Measurements from ENCODE around the gene PYM1.

PYM1 gene

DNA sequence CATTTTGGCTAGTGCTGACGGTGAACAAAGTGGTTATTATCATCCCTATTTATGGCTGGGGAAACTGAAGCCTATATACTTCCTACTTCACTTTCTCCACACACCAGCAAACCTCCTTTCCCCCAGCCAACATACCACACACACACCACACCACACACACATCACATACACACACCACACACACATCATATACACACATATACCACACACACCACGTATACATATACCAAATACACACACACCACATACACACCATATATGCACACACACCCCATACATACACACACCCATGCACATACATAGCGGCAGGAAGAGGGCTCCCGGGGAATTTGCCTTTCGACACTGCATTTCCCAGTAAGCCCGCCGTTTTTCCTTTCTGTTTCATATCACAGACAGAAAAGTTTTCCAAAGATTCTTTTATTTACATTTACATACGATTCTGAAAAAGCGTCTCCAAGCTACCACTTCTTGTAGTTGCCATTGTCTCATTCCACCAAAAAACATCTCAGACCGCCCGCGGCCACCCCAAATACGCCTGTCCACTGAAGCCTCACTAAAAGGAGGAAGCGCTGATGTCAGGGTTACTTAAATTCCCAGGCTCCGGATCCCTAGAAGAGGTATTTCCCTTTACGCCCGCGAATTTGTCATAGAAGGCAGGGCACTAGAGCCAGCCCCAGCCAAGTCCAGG lies 45.4 kb upstream of the PYM1 start (continued):
- no peak for TF ChIP-seq PRDM6 (tag by site-specific recombination; IDR thresholded peaks at IDR 0.05)
- no peak for TF ChIP-seq ZNF768 (tag by site-specific recombination; IDR thresholded peaks at IDR 0.05)
- TF ChIP-seq ZNF214 (tag by site-specific recombination; IDR thresholded peaks at IDR 0.05; ENCODE audit: borderline replicate concordance) = no peak
- TF ChIP-seq ZNF529 (tag by site-specific recombination; IDR thresholded peaks at IDR 0.05; ENCODE audit: insufficient replicate concordance) = no peak
- TF ChIP-seq, protein P1, sequence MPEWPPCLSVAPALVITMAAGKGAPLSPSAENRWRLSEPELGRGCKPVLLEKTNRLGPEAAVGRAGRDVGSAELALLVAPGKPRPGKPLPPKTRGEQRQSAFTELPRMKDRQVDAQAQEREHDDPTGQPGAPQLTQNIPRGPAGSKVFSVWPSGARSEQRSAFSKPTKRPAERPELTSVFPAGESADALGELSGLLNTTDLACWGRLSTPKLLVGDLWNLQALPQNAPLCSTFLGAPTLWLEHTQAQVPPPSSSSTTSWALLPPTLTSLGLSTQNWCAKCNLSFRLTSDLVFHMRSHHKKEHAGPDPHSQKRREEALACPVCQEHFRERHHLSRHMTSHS (tag by site-specific recombination; IDR thresholded peaks at IDR 0.05) = no peak
- no peak; the same call in 1 of the 2 replicates for TF ChIP-seq ZSCAN18 (tag by site-specific recombination; IDR thresholded peaks at IDR 0.05)
- TF ChIP-seq ZNF48 (tag by site-specific recombination; IDR thresholded peaks at IDR 0.05) = no peak
- TF ChIP-seq GLIS2 (tag by site-specific recombination; IDR thresholded peaks at IDR 0.05) = no peak
- TF ChIP-seq, protein P2, sequence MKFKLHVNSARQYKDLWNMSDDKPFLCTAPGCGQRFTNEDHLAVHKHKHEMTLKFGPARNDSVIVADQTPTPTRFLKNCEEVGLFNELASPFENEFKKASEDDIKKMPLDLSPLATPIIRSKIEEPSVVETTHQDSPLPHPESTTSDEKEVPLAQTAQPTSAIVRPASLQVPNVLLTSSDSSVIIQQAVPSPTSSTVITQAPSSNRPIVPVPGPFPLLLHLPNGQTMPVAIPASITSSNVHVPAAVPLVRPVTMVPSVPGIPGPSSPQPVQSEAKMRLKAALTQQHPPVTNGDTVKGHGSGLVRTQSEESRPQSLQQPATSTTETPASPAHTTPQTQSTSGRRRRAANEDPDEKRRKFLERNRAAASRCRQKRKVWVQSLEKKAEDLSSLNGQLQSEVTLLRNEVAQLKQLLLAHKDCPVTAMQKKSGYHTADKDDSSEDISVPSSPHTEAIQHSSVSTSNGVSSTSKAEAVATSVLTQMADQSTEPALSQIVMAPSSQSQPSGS (tag by site-specific recombination; IDR thresholded peaks at IDR 0.05; ENCODE audit: low read depth) = no peak
- TF ChIP-seq HOXC10 (CRISPR knock-in tag; IDR thresholded peaks at IDR 0.05) = no peak
- no peak for TF ChIP-seq ZNF830 (tag by site-specific recombination; IDR thresholded peaks at IDR 0.05; ENCODE audit: low read depth)
- TF ChIP-seq ZNF2 (tag by site-specific recombination; IDR thresholded peaks at IDR 0.05) = peak; percentile 92
- no peak for TF ChIP-seq ZNF202 (tag by site-specific recombination; IDR thresholded peaks at IDR 0.05; ENCODE audit: borderline replicate concordance)
- TF ChIP-seq ZNF658 (tag by site-specific recombination; IDR thresholded peaks at IDR 0.05) = no peak
- TF ChIP-seq ZBTB20 (tag by site-specific recombination; IDR thresholded peaks at IDR 0.05) = peak; percentile 97
- TF ChIP-seq, protein P3, sequence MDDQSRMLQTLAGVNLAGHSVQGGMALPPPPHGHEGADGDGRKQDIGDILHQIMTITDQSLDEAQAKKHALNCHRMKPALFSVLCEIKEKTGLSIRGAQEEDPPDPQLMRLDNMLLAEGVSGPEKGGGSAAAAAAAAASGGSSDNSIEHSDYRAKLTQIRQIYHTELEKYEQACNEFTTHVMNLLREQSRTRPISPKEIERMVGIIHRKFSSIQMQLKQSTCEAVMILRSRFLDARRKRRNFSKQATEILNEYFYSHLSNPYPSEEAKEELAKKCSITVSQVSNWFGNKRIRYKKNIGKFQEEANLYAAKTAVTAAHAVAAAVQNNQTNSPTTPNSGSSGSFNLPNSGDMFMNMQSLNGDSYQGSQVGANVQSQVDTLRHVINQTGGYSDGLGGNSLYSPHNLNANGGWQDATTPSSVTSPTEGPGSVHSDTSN (CRISPR knock-in tag; IDR thresholded peaks at IDR 0.05) = no peak
- peak; percentile 64 for TF ChIP-seq PATZ1 (tag by site-specific recombination; IDR thresholded peaks at IDR 0.05)
- TF ChIP-seq ZXDB (tag by site-specific recombination; IDR thresholded peaks at IDR 0.05) = no peak
- 0 out of 2 replicates have a peak, but pooled peaks have one; percentile 9 for TF ChIP-seq GLIS1 (tag by site-specific recombination; IDR thresholded peaks at IDR 0.05)
- 0 out of 2 replicates have a peak, but pooled peaks have one; percentile 24 for TF ChIP-seq ZNF223 (tag by site-specific recombination; IDR thresholded peaks at IDR 0.05)
- TF ChIP-seq ZNF280C (tag by site-specific recombination; IDR thresholded peaks at IDR 0.05) = no peak
- TF ChIP-seq, protein P4, sequence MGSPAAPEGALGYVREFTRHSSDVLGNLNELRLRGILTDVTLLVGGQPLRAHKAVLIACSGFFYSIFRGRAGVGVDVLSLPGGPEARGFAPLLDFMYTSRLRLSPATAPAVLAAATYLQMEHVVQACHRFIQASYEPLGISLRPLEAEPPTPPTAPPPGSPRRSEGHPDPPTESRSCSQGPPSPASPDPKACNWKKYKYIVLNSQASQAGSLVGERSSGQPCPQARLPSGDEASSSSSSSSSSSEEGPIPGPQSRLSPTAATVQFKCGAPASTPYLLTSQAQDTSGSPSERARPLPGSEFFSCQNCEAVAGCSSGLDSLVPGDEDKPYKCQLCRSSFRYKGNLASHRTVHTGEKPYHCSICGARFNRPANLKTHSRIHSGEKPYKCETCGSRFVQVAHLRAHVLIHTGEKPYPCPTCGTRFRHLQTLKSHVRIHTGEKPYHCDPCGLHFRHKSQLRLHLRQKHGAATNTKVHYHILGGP (tag by site-specific recombination; IDR thresholded peaks at IDR 0.05) = no peak
- no peak for TF ChIP-seq SCRT2 (tag by site-specific recombination; IDR thresholded peaks at IDR 0.05)
